ENCODE measurements around the gene KRT71. TPM values are rescaled to one million over a fixed set of nuclear protein-coding genes. Genes with fewer than 3 reads are reported as not detected.
"Not testable (repeated sequence)": the region's sequence is repeated elsewhere in the genome, so short reads cannot be mapped to it uniquely, and the experiment has no call there.

KRT71 gene
- total RNA-seq (2014; rRNA removed; shearing (Covaris generic); ENCODE audit: low replicate concordance) = not detected in 2 replicates

DNA sequence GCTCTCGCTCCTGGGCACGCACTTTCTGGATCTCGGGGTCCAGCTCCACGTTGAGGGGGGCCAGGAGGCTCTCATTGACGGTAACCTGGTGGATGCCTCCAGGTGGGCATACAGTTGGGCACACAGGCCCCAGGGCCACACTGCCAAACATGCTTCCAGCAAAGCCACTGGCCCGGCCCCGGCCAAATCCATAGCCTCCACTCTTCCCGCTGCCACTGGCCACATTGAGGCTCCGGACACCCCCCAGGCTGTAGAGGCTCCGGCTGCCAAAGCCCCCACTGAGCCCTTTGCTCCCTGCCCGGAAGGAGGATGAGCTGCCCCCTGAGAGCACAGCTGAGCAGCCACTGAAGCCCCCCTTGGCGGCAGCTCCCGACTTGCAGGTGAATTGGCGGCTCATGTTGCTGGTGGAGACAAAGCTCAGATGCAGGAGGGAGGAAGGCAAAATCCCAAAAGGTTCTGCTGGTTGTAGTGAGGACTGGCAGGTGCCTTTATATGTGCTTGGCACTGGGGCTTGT lies at the start of gene KRT71:
TSS of gene KRT71 (minus strand) at position 465 of the 515 bp plus-strand sequence. CDS start at position 397, 68 bp downstream.
- Histone ChIP-seq H4K20me1 (ENCODE audit: insufficient read depth, low read depth, low read length) (no peaks in the 10 kb centered on the region), H3K27ac (ENCODE audit: low read length) (no peak within 1 kb of the TSS), H3K9ac (ENCODE audit: low read length) (no peak within 1 kb of the TSS), H3K9me3 (ENCODE audit: low read length) (no peaks in the 10 kb centered on the region), H3K9me2 (replicated peaks; ENCODE audit: insufficient read depth, low read length) (no peaks in the 10 kb centered on the region), H2AFZ (ENCODE audit: low read length) (no peak within 1 kb of the TSS), H3K4me3 (ENCODE audit: low read length) (no peak within 1 kb of the TSS), H3K36me3 (ENCODE audit: insufficient read depth, low read length) (no peaks in the 10 kb centered on the region), H3K79me2 (ENCODE audit: low read length) (no peaks in the 10 kb centered on the region), H3K4me2 (ENCODE audit: low read depth, low read length, poor library complexity, severe bottlenecking) (no peak within 1 kb of the TSS), H3K27me3 (ENCODE audit: low read length) (no peaks in the 10 kb centered on the region), H3K4me1 (ENCODE audit: low read length) (no peaks in the 10 kb centered on the region)
- no peak for DNase-seq

- H2AFZ ChIP-seq (ENCODE audit: low read length) = no peak overlapping the region
- no peak overlapping the region for H3K27ac ChIP-seq (ENCODE audit: low read length)
- H3K36me3 ChIP-seq (ENCODE audit: insufficient read depth, low read length) = no peaks in the 10 kb centered on the region
- H3K9ac ChIP-seq (ENCODE audit: low read length) = no peak overlapping the region
- no peak for DNase-seq
- H3K4me1 ChIP-seq (ENCODE audit: low read length) = no peaks in the 10 kb centered on the region
- H3K9me3 ChIP-seq (ENCODE audit: low read length) = no peaks in the 10 kb centered on the region
- no peaks in the 10 kb centered on the region for H3K27me3 ChIP-seq (ENCODE audit: low read length)
- no peak overlapping the region for H3K4me3 ChIP-seq (ENCODE audit: low read length)
- no peaks in the 10 kb centered on the region for H4K20me1 ChIP-seq (ENCODE audit: insufficient read depth, low read depth, low read length)
- no peaks in the 10 kb centered on the region for H3K9me2 ChIP-seq (replicated peaks; ENCODE audit: insufficient read depth, low read length)
- no peak overlapping the region for H3K4me2 ChIP-seq (ENCODE audit: low read depth, low read length, poor library complexity, severe bottlenecking)
- H3K79me2 ChIP-seq (ENCODE audit: low read length) = no peaks in the 10 kb centered on the region
These were observed 49.6 kb upstream of the KRT71 start for GRCh38 chr12:52602552-52602951.

GRCh38 chr12:52601671-52602070 lies 48.7 kb upstream of the KRT71 start:
- H3K27ac ChIP-seq (ENCODE audit: low read length) = no peak overlapping the region
- no peak overlapping the region for H2AFZ ChIP-seq (ENCODE audit: low read length)
- H3K79me2 ChIP-seq (ENCODE audit: low read length) = no peaks in the 10 kb centered on the region
- no peaks in the 10 kb centered on the region for H3K9me2 ChIP-seq (replicated peaks; ENCODE audit: insufficient read depth, low read length)
- no peaks in the 10 kb centered on the region for H3K36me3 ChIP-seq (ENCODE audit: insufficient read depth, low read length)
- H3K4me3 ChIP-seq (ENCODE audit: low read length) = no peak overlapping the region
- no peak for DNase-seq
- H3K9ac ChIP-seq (ENCODE audit: low read length) = no peak overlapping the region
- no peaks in the 10 kb centered on the region for H3K27me3 ChIP-seq (ENCODE audit: low read length)
- H3K4me1 ChIP-seq (ENCODE audit: low read length) = no peaks in the 10 kb centered on the region
- H4K20me1 ChIP-seq (ENCODE audit: insufficient read depth, low read depth, low read length) = no peaks in the 10 kb centered on the region
- H3K9me3 ChIP-seq (ENCODE audit: low read length) = no peaks in the 10 kb centered on the region
- no peak overlapping the region for H3K4me2 ChIP-seq (ENCODE audit: low read depth, low read length, poor library complexity, severe bottlenecking)

- Histone ChIP-seq H3K4me3 (ENCODE audit: low read length) (no peak within 1 kb of the TSS), H3K27ac (ENCODE audit: low read length) (no peak within 1 kb of the TSS), H3K36me3 (ENCODE audit: insufficient read depth, low read length) (no peaks in the 10 kb centered on the region), H3K9ac (ENCODE audit: low read length) (no peak within 1 kb of the TSS), H3K79me2 (ENCODE audit: low read length) (no peaks in the 10 kb centered on the region), H2AFZ (ENCODE audit: low read length) (no peak within 1 kb of the TSS), H3K4me1 (ENCODE audit: low read length) (no peaks in the 10 kb centered on the region), H3K9me2 (replicated peaks; ENCODE audit: insufficient read depth, low read length) (no peaks in the 10 kb centered on the region), H4K20me1 (ENCODE audit: insufficient read depth, low read depth, low read length) (no peaks in the 10 kb centered on the region), H3K9me3 (ENCODE audit: low read length) (no peaks in the 10 kb centered on the region), H3K4me2 (ENCODE audit: low read depth, low read length, poor library complexity, severe bottlenecking) (no peak within 1 kb of the TSS), H3K27me3 (ENCODE audit: low read length) (no peaks in the 10 kb centered on the region)
- DNase-seq = no peak
These were observed 48.1 kb upstream of the KRT71 start, which contains the start of gene KRT72 for GRCh38 chr12:52600941-52601481. Gene KRT72 (minus strand): TSS chr12:52601463. CDS start chr12:52601452, 11 bp downstream.

- H3K4me3 ChIP-seq (ENCODE audit: low read length) = no peak overlapping the region
- no peaks in the 10 kb centered on the region for H3K36me3 ChIP-seq (ENCODE audit: insufficient read depth, low read length)
- no peaks in the 10 kb centered on the region for H3K4me1 ChIP-seq (ENCODE audit: low read length)
- no peaks in the 10 kb centered on the region for H3K9me2 ChIP-seq (replicated peaks; ENCODE audit: insufficient read depth, low read length)
- H2AFZ ChIP-seq (ENCODE audit: low read length) = no peak overlapping the region
- H3K9ac ChIP-seq (ENCODE audit: low read length) = no peak overlapping the region
- H3K4me2 ChIP-seq (ENCODE audit: low read depth, low read length, poor library complexity, severe bottlenecking) = no peak overlapping the region
- no peaks in the 10 kb centered on the region for H4K20me1 ChIP-seq (ENCODE audit: insufficient read depth, low read depth, low read length)
- H3K27ac ChIP-seq (ENCODE audit: low read length) = no peak overlapping the region
- H3K9me3 ChIP-seq (ENCODE audit: low read length) = no peaks in the 10 kb centered on the region
- no peaks in the 10 kb centered on the region for H3K27me3 ChIP-seq (ENCODE audit: low read length)
- no peaks in the 10 kb centered on the region for H3K79me2 ChIP-seq (ENCODE audit: low read length)
- no peak for DNase-seq
These were observed 47.5 kb upstream of the KRT71 start for GRCh38 chr12:52600475-52600874.

DNA sequence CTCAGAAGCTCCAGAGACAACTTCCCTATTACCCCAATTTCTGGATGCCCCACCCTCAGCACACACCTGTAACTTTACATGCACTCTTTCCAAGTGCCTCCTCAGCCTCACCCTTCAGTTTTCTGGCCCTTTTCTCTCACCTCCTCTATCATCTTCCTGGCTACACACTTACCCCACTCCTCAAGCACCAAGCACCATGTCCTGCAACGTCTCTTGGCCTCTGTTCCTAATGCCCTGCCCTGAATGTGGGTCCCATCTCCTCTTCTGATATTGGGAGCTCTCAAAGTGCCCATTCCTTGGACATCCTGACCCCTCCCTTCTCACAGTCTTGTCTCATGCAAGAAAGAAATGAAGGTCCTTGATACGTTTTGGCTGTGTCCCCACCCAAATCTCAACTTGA lies 47.1 kb upstream of the KRT71 start:
- H3K4me1 ChIP-seq (ENCODE audit: low read length) = no peaks in the 10 kb centered on the region
- no peaks in the 10 kb centered on the region for H3K9me2 ChIP-seq (replicated peaks; ENCODE audit: insufficient read depth, low read length)
- no peak overlapping the region for H3K4me2 ChIP-seq (ENCODE audit: low read depth, low read length, poor library complexity, severe bottlenecking)
- H2AFZ ChIP-seq (ENCODE audit: low read length) = no peak overlapping the region
- H3K27me3 ChIP-seq (ENCODE audit: low read length) = no peaks in the 10 kb centered on the region
- H3K79me2 ChIP-seq (ENCODE audit: low read length) = no peaks in the 10 kb centered on the region
- DNase-seq = no peak
- H3K4me3 ChIP-seq (ENCODE audit: low read length) = no peak overlapping the region
- no peaks in the 10 kb centered on the region for H3K36me3 ChIP-seq (ENCODE audit: insufficient read depth, low read length)
- H4K20me1 ChIP-seq (ENCODE audit: insufficient read depth, low read depth, low read length) = no peaks in the 10 kb centered on the region
- H3K27ac ChIP-seq (ENCODE audit: low read length) = no peak overlapping the region
- H3K9ac ChIP-seq (ENCODE audit: low read length) = no peak overlapping the region
- no peaks in the 10 kb centered on the region for H3K9me3 ChIP-seq (ENCODE audit: low read length)

DNA sequence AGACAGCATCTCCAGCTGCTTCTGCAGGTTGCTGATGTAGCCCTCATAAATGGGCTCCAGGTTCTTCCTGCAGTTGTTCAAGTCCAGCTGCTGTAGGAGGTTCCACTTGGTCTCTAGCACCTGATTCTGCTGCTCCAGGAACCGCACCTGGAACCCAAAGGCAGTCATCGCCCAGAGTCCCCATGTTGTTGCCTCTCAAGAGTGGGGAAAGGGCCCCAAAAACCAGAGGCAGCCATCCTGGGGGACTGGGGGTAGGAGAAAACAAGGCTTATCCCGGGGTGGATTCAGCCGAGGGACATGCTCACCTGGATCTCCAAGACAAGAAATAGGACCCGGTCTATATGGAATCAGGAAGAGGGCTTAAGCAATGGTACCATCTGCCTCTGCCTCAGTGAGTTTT lies 46.0 kb upstream of the KRT71 start:
- H2AFZ ChIP-seq (ENCODE audit: low read length) = no peak overlapping the region
- no peak overlapping the region for H3K4me2 ChIP-seq (ENCODE audit: low read depth, low read length, poor library complexity, severe bottlenecking)
- H3K9me2 ChIP-seq (replicated peaks; ENCODE audit: insufficient read depth, low read length) = no peaks in the 10 kb centered on the region
- H3K36me3 ChIP-seq (ENCODE audit: insufficient read depth, low read length) = no peaks in the 10 kb centered on the region
- H3K9ac ChIP-seq (ENCODE audit: low read length) = no peak overlapping the region
- H3K4me1 ChIP-seq (ENCODE audit: low read length) = no peaks in the 10 kb centered on the region
- H3K27ac ChIP-seq (ENCODE audit: low read length) = no peak overlapping the region
- H3K27me3 ChIP-seq (ENCODE audit: low read length) = no peaks in the 10 kb centered on the region
- no peaks in the 10 kb centered on the region for H4K20me1 ChIP-seq (ENCODE audit: insufficient read depth, low read depth, low read length)
- no peak overlapping the region for H3K4me3 ChIP-seq (ENCODE audit: low read length)
- no peaks in the 10 kb centered on the region for H3K9me3 ChIP-seq (ENCODE audit: low read length)
- H3K79me2 ChIP-seq (ENCODE audit: low read length) = no peaks in the 10 kb centered on the region
- no peak for DNase-seq

GRCh38 chr12:52594237-52594636 lies 41.3 kb upstream of the KRT71 start:
- not testable (repeated sequence) for H3K9ac ChIP-seq (ENCODE audit: low read length); H4K20me1 ChIP-seq (ENCODE audit: insufficient read depth, low read depth, low read length); H3K4me3 ChIP-seq (ENCODE audit: low read length); H3K4me2 ChIP-seq (ENCODE audit: low read depth, low read length, poor library complexity, severe bottlenecking); H3K36me3 ChIP-seq (ENCODE audit: insufficient read depth, low read length); H3K9me3 ChIP-seq (ENCODE audit: low read length); H3K4me1 ChIP-seq (ENCODE audit: low read length); H3K27ac ChIP-seq (ENCODE audit: low read length); H3K27me3 ChIP-seq (ENCODE audit: low read length); H2AFZ ChIP-seq (ENCODE audit: low read length); H3K79me2 ChIP-seq (ENCODE audit: low read length); DNase-seq; H3K9me2 ChIP-seq (replicated peaks; ENCODE audit: insufficient read depth, low read length)
